ENCODE measurements around the gene SSR3.
"Not testable (repeated sequence)": the region's sequence is repeated elsewhere in the genome, so short reads cannot be mapped to it uniquely, and the experiment has no call there.

The SSR3 gene

GRCh38 chr3:156576051-156576450 lies 21.1 kb upstream of the SSR3 start:
- DNase-seq (ENCODE audit: low read depth in 2 of 2): no peak

- DNase-seq (ENCODE audit: low read depth in 2 of 2): no peak
These were observed 20.7 kb upstream of the SSR3 start for GRCh38 chr3:156575641-156576040.

- DNase-seq (ENCODE audit: low read depth in 2 of 2): not testable (repeated sequence)
These were observed 15.0 kb upstream of the SSR3 start for GRCh38 chr3:156569881-156570280.

GRCh38 chr3:156569016-156569415 lies 14.1 kb upstream of the SSR3 start:
- DNase-seq (ENCODE audit: low read depth in 2 of 2): not testable (repeated sequence)

GRCh38 chr3:156563900-156564682 lies 9.2 kb upstream of the SSR3 start:
- no peak for DNase-seq (ENCODE audit: low read depth in 2 of 2)

- DNase-seq (ENCODE audit: low read depth in 2 of 2): not testable (repeated sequence)
These were observed 7.6 kb upstream of the SSR3 start for GRCh38 chr3:156562486-156562885.

- DNase-seq (ENCODE audit: low read depth in 2 of 2): no peak
These were observed 6.6 kb upstream of the SSR3 start for GRCh38 chr3:156561533-156561932.

GRCh38 chr3:156559321-156559720 lies 4.4 kb upstream of the SSR3 start:
- no peak for DNase-seq (ENCODE audit: low read depth in 2 of 2)

- DNase-seq (ENCODE audit: low read depth in 2 of 2): no peak
These were observed 3.5 kb upstream of the SSR3 start for GRCh38 chr3:156558389-156558788.

GRCh38 chr3:156554515-156554841 lies 439 bp downstream of the SSR3 start:
- DNase-seq (ENCODE audit: low read depth in 2 of 2): no peak

- no peak for DNase-seq (ENCODE audit: low read depth in 2 of 2)
These were observed 1.1 kb downstream of the SSR3 start for GRCh38 chr3:156553705-156554356.

- no peak for DNase-seq (ENCODE audit: low read depth in 2 of 2)
These were observed 1.9 kb downstream of the SSR3 start for GRCh38 chr3:156552973-156553372.

- no peak for DNase-seq (ENCODE audit: low read depth in 2 of 2)
These were observed 3.2 kb downstream of the SSR3 start for GRCh38 chr3:156551746-156552145.

- DNase-seq (ENCODE audit: low read depth in 2 of 2): no peak
These were observed 3.7 kb downstream of the SSR3 start for GRCh38 chr3:156551261-156551660.

GRCh38 chr3:156548902-156549301 lies 6.0 kb downstream of the SSR3 start:
- DNase-seq (ENCODE audit: low read depth in 2 of 2): no peak

- no peak for DNase-seq (ENCODE audit: low read depth in 2 of 2)
These were observed 6.8 kb downstream of the SSR3 start for GRCh38 chr3:156548041-156548687.

GRCh38 chr3:156547637-156548036 lies 7.3 kb downstream of the SSR3 start:
- no peak for DNase-seq (ENCODE audit: low read depth in 2 of 2)

GRCh38 chr3:156543043-156543555 lies 11.8 kb downstream of the SSR3 start:
- no peak for DNase-seq (ENCODE audit: low read depth in 2 of 2)

GRCh38 chr3:156542101-156543042 lies 12.5 kb downstream of the SSR3 start:
- DNase-seq (ENCODE audit: low read depth in 2 of 2): no peak

GRCh38 chr3:156539802-156540201 lies 15.1 kb downstream of the SSR3 start:
- DNase-seq (ENCODE audit: low read depth in 2 of 2): no peak

- no peak for DNase-seq (ENCODE audit: low read depth in 2 of 2)
These were observed 15.9 kb downstream of the SSR3 start for GRCh38 chr3:156539051-156539450.

Measured in stimulated activated CD4-positive, alpha-beta T cell treated with anti-CD3 and anti-CD28 coated beads, Interleukin-12 subunit alpha, Interleukin-12 subunit beta, amount 100 ng/mL, for 24 hours (primary cell).